ENCODE data around the gene MSLN. TPM values are rescaled to one million over a fixed set of nuclear protein-coding genes. Genes with fewer than 3 reads are reported as not detected.

Gene MSLN
- total and polyA plus RNA-seq, 8 donors = 0.92 to 83.7 (median 5.2) TPM; not detected in 1

GRCh38 chr16:799111-799947 lies 38.8 kb downstream of the MSLN start:
- peaks cover 0 to 12% (median 2%) of the 10 kb centered on the region in 4 donors for H3K4me1 ChIP-seq
- intact Hi-C loops (cut with DNase I; ENCODE audit: low total_unique reads) = no loop called here
- no peak for TF ChIP-seq EP300 (IDR thresholded peaks at IDR 0.05)
- TF ChIP-seq, protein P1, sequence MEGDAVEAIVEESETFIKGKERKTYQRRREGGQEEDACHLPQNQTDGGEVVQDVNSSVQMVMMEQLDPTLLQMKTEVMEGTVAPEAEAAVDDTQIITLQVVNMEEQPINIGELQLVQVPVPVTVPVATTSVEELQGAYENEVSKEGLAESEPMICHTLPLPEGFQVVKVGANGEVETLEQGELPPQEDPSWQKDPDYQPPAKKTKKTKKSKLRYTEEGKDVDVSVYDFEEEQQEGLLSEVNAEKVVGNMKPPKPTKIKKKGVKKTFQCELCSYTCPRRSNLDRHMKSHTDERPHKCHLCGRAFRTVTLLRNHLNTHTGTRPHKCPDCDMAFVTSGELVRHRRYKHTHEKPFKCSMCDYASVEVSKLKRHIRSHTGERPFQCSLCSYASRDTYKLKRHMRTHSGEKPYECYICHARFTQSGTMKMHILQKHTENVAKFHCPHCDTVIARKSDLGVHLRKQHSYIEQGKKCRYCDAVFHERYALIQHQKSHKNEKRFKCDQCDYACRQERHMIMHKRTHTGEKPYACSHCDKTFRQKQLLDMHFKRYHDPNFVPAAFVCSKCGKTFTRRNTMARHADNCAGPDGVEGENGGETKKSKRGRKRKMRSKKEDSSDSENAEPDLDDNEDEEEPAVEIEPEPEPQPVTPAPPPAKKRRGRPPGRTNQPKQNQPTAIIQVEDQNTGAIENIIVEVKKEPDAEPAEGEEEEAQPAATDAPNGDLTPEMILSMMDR (IDR thresholded peaks at IDR 0.05) = no peak
- TF ChIP-seq POLR2A (IDR thresholded peaks at IDR 0.05) = no peak
- no peak for TF ChIP-seq POLR2AphosphoS5 (IDR thresholded peaks at IDR 0.05)
- H3K36me3 ChIP-seq = peaks cover 0 to under 1% (median 0%) of the 10 kb centered on the region in 4 donors
- H3K9me3 ChIP-seq = peaks cover 0 to 4% (median 0%) of the 10 kb centered on the region in 4 donors
- no peak overlapping the region for H3K4me3 ChIP-seq
- WGBS, 5 donors = 44 to 64% (median 49%) methylated on average over 10 to 22 of the region's 22 CpGs
- H3K27ac ChIP-seq = no peak overlapping the region
- peaks cover 7 to 88% (median 47%) of the 10 kb centered on the region in 3 donors for H3K27me3 ChIP-seq
- no peak for DNase-seq

GRCh38 chr16:799948-800833 lies 39.7 kb downstream of the MSLN start, which contains the start of gene GNG13:
GNG13 (minus strand) TSS chr16:800734; CDS start chr16:799077, 1,657 bp downstream.
- H3K27me3 ChIP-seq = peaks cover 7 to 93% (median 47%) of the 10 kb centered on the region in 3 donors
- peaks cover 0 to 12% (median 2%) of the 10 kb centered on the region in 4 donors for H3K4me1 ChIP-seq
- H3K27ac ChIP-seq = no peak within 1 kb of the TSS
- TF ChIP-seq, protein P1 (IDR thresholded peaks at IDR 0.05) = no peak
- no peak for TF ChIP-seq POLR2A (IDR thresholded peaks at IDR 0.05)
- no peak for TF ChIP-seq EP300 (IDR thresholded peaks at IDR 0.05)
- no peak for TF ChIP-seq POLR2AphosphoS5 (IDR thresholded peaks at IDR 0.05)
- no peak within 1 kb of the TSS for H3K4me3 ChIP-seq
- 3 to 9% (median 7%) methylated on average over 20 to 57 of the region's 57 CpGs for WGBS, 5 donors
- intact Hi-C loops (cut with DNase I; ENCODE audit: low total_unique reads) = no loop called here
- no peak for DNase-seq
- no peaks in the 10 kb centered on the region for H3K36me3 ChIP-seq
- peaks cover 0 to 4% (median 0%) of the 10 kb centered on the region in 4 donors for H3K9me3 ChIP-seq

GRCh38 chr16:800834-801511 lies 40.4 kb downstream of the MSLN start:
- Histone ChIP-seq H3K27ac (no peak overlapping the region), H3K36me3 (no peaks in the 10 kb centered on the region), H3K4me1 (peaks cover 0 to 16% (median 7%) of the 10 kb centered on the region in 4 donors), H3K27me3 (peaks cover 7 to 92% (median 47%) of the 10 kb centered on the region in 3 donors), H3K9me3 (peaks cover 0 to 4% (median 0%) of the 10 kb centered on the region in 4 donors), H3K4me3 (no peak overlapping the region)
- TF ChIP-seq EP300 (IDR thresholded peaks at IDR 0.05) = no peak
- TF ChIP-seq, protein P1 (IDR thresholded peaks at IDR 0.05) = no peak
- no peak for TF ChIP-seq POLR2A (IDR thresholded peaks at IDR 0.05)
- no peak for TF ChIP-seq POLR2AphosphoS5 (IDR thresholded peaks at IDR 0.05)
- intact Hi-C loops (cut with DNase I; ENCODE audit: low total_unique reads) = no loop called here
- WGBS, 5 donors = 8 to 15% (median 14%) methylated on average over 5 to 17 of the region's 17 CpGs
- DNase-seq = no peak
